Endothelial cell of umbilical vein (primary cell): Measurements from ENCODE around the gene EPHA10. TPM values are rescaled to one million over a fixed set of nuclear protein-coding genes. Genes with fewer than 3 reads are reported as not detected.

Source experiments
- BruUV-seq: library from RNA; stranded (reverse); fragments of 400-500 nt; replicated peaks from 2 replicates; lab custom pipeline; 2021; lab: Mats Ljungman, UMichigan
- CTCF ChIA-PET: fragments of 300-600, 350-600 bp; sonication (Branson Sonifier 250); formaldehyde crosslinking; loops from one replicate; lab custom pipeline; 2021; ENCODE audit warnings: antibody characterized with exemption, inconsistent platforms; lab: Charles Lee
- POLR2A ChIA-PET: fragments of 300-600, 350-600 bp; sonication (Branson Sonifier 250); formaldehyde crosslinking; loops from one replicate; lab custom pipeline; 2021; ENCODE audit warnings: antibody characterized with exemption, inconsistent platforms; lab: Charles Lee
- DNase-seq: peaks from one replicate; pipeline ENCODE4 v3.0.0-alpha.2; 2011; ENCODE audit warnings: low read depth, low spot score
- FAIRE-seq: peaks from 2 replicates; lab custom pipeline; 2011; peaks lifted over from hg19 to GRCh38; lab: Jason Lieb, UNC
- H2AFZ ChIP-seq: 2 replicates; pipeline ENCODE4 v1.6.0; 2012; ENCODE audit warnings: low read depth, low read length, control low read depth, inconsistent platforms
- H3K27ac ChIP-seq: 2 replicates; pipeline ENCODE4 v1.5.1; 2011; ENCODE audit warnings: low read depth, mild to moderate bottlenecking, control low read depth, low read length, moderate library complexity; ENCODE audit not compliant: insufficient read depth
- H3K27me3 ChIP-seq, 2 experiments: 2 replicates each; pipeline versions ENCODE4 v1.6.0 to v1.6.1; 2011; ENCODE audit warnings: low read length in 2 of 2, mixed read lengths in 1 of 2; ENCODE audit not compliant: control insufficient read depth in 2 of 2, insufficient read depth in 2 of 2
- H3K36me3 ChIP-seq, 2 experiments: 2 replicates in 1 of 2; 3 replicates in 1 of 2; pipeline ENCODE4 v1.5.1; 2011; ENCODE audit warnings: low read length in 2 of 2, mild to moderate bottlenecking in 1 of 2, moderate library complexity in 1 of 2; ENCODE audit not compliant: control insufficient read depth in 2 of 2, insufficient read depth in 2 of 2; ENCODE audit errors: extremely low read depth in 1 of 2
- H3K4me1 ChIP-seq: 3 replicates; pipeline ENCODE4 v1.5.1; 2011; ENCODE audit warnings: mild to moderate bottlenecking, low read length; ENCODE audit not compliant: control insufficient read depth, insufficient read depth; ENCODE audit errors: extremely low read depth
- H3K4me2 ChIP-seq: 2 replicates; pipeline ENCODE4 v1.6.1; 2011; ENCODE audit warnings: low read length, control low read depth, mixed read lengths; ENCODE audit not compliant: insufficient read depth
- H3K4me3 ChIP-seq, 3 experiments: fragments of 200-600 bp in 1 of 3; sonication (generic), shearing (Covaris generic) in 1 of 3; replicated peaks in 1 of 3; 2 replicates each; pipeline ENCODE4 v1.5.1; 2011 to 2016; ENCODE audit warnings: control low read depth in 3 of 3, low read length in 3 of 3, mild to moderate bottlenecking in 2 of 3, inconsistent platforms in 1 of 3, low read depth in 1 of 3, moderate library complexity in 1 of 3; ENCODE audit not compliant: insufficient read depth in 1 of 3
- H3K79me2 ChIP-seq: 2 replicates; pipeline ENCODE4 v1.6.0; 2012; ENCODE audit warnings: low read length, inconsistent platforms; ENCODE audit not compliant: control insufficient read depth, insufficient read depth
- H3K9ac ChIP-seq: replicated peaks from 2 replicates; pipeline ENCODE3; 2011; ENCODE audit warnings: low read length, control low read depth; ENCODE audit not compliant: insufficient read depth; ENCODE audit errors: extremely low read depth
- H3K9me1 ChIP-seq: replicated peaks from 3 replicates; pipeline ENCODE4 v1.6.0; 2011; ENCODE audit warnings: mild to moderate bottlenecking, low read length; ENCODE audit not compliant: control insufficient read depth, insufficient read depth; ENCODE audit errors: extremely low read depth
- H3K9me3 ChIP-seq: replicated peaks from 2 replicates; pipeline ENCODE4 v1.5.1; 2012; ENCODE audit warnings: low read length, inconsistent platforms; ENCODE audit not compliant: control insufficient read depth, insufficient read depth
- H4K20me1 ChIP-seq: replicated peaks from 2 replicates; pipeline ENCODE3; 2011; ENCODE audit warnings: mild to moderate bottlenecking, low read length; ENCODE audit not compliant: control insufficient read depth, insufficient read depth; ENCODE audit errors: extremely low read depth
- CTCF ChIP-seq, 2 donors: IDR thresholded peaks; 1 replicate in 1 of 2; 2 replicates in 1 of 2; pipeline ENCODE4 v1.5.1; 2011; ENCODE audit warnings: low read length in 2 of 2, mild to moderate bottlenecking in 2 of 2, moderate library complexity in 2 of 2, control low read depth in 1 of 2, inconsistent platforms in 1 of 2, low read depth in 1 of 2; ENCODE audit not compliant: insufficient read depth in 1 of 2; ENCODE audit errors: extremely low read depth in 1 of 2
- FOS ChIP-seq: IDR thresholded peaks from 2 replicates; pipeline ENCODE4 v1.6.1; 2011; ENCODE audit warnings: mild to moderate bottlenecking, low read length, moderate library complexity, borderline replicate concordance; ENCODE audit not compliant: insufficient read depth
- GATA2 ChIP-seq: IDR thresholded peaks from 2 replicates; pipeline ENCODE4 v1.7.0; 2011; ENCODE audit warnings: low read depth, mild to moderate bottlenecking, moderate library complexity, mixed read lengths, low read length; ENCODE audit not compliant: insufficient read length, insufficient read depth
- MAX ChIP-seq: IDR thresholded peaks from 2 replicates; pipeline ENCODE4 v1.6.1; 2011; ENCODE audit not compliant: insufficient read depth, insufficient read length
- POLR2A ChIP-seq: IDR thresholded peaks from 2 replicates; pipeline ENCODE4 v1.6.1; 2012; ENCODE audit warnings: low read depth, mild to moderate bottlenecking, control low read depth, low read length
- POLR2AphosphoS5 ChIP-seq: IDR thresholded peaks from 2 replicates; pipeline ENCODE4 v1.6.1; 2012; ENCODE audit warnings: low read depth, mild to moderate bottlenecking, control low read depth, low read length, moderate library complexity; ENCODE audit not compliant: insufficient read depth
- dilution Hi-C: fragments of 300-500 bp; cut with MboI; formaldehyde crosslinking; loops from one replicate; pipeline ENCODE4 v1.15.0; 2019; ENCODE audit warnings: low sequenced_read_pairs; ENCODE audit not compliant: extremely low pct_ligation_motif_present
- intact Hi-C: fragments of 100-400 bp; cut with micrococcal nuclease; formaldehyde crosslinking; loops from one replicate; pipeline ENCODE4 v1.10.0; 2022
- polyA plus RNA-seq, 4 experiments: library from polyadenylated mRNA; depleted of rRNA in 3 of 4; stranded (reverse) in 3 of 4; unstranded in 1 of 4; fragments of >200 nt; gene quantifications; 2 replicates each; pipeline versions ENCODE4 v1.2.1 to v1.2.3, GENCODE V29; 2011 to 2012; ENCODE audit warnings: missing spikeins in 1 of 4
- total RNA-seq: library from RNA; stranded (reverse); gene quantifications from 2 replicates; pipeline ENCODE4 v1.2.3, GENCODE V29; 2021

Gene EPHA10
- total and polyA plus RNA-seq, 2 donors (not counting 3 experiments of a cell fraction or from before 2014, with no cell fraction given) = not detected

- no peaks in the 10 kb centered on the region for H3K9me3 ChIP-seq
- no peaks in the 10 kb centered on the region for H3K36me3 ChIP-seq
- no peaks in the 10 kb centered on the region for H4K20me1 ChIP-seq
- no peak overlapping the region for H3K9ac ChIP-seq
- POLR2A ChIA-PET = no interaction called here
- no peak overlapping the region for H2AFZ ChIP-seq
- BruUV-seq = no TSS peak
- TF ChIP-seq MAX = no peak
- no peak for TF ChIP-seq POLR2AphosphoS5
- TF ChIP-seq CTCF (IDR thresholded peaks at IDR 0.05; ENCODE audit: extremely low read depth in 1 of 2, insufficient read depth in 1 of 2, low read depth in 1 of 2, low read length in 2 of 2) = no peak
- TF ChIP-seq GATA2 = no peak
- TF ChIP-seq FOS = no peak
- TF ChIP-seq POLR2A = no peak
- H3K4me3 ChIP-seq = no peak overlapping the region
- intact Hi-C loops (no loop called here), dilution Hi-C loops (no loop called here)
- H3K4me2 ChIP-seq = no peak overlapping the region
- no peak overlapping the region for H3K27ac ChIP-seq
- H3K9me1 ChIP-seq = no peaks in the 10 kb centered on the region
- H3K4me1 ChIP-seq = no peaks in the 10 kb centered on the region
- no peak for DNase-seq
- no peaks in the 10 kb centered on the region for H3K79me2 ChIP-seq
- peaks cover 25 to 33% of the 10 kb centered on the region in 2 experiments for H3K27me3 ChIP-seq
- CTCF ChIA-PET = no interaction called here
- no peak for FAIRE-seq
Measured at GRCh38 chr1:37755290-37755689, 9.6 kb downstream of the EPHA10 start.
